ENCODE measurements around the gene BRD3.

GRCh38 chr9:134040781-134041648 is 26.8 kb downstream of the BRD3 start:
- TF ChIP-seq POLR2A (IDR thresholded peaks at IDR 0.05; ENCODE audit: low read length) = no peak
- no peak for TF ChIP-seq GATA1 (IDR thresholded peaks at IDR 0.05; ENCODE audit: low read depth, low read length)

Measured in erythroblast (primary cell).